GM19324 (cell line): Measurements from ENCODE around the gene PROCA1.
A peak's percentile ranks its signal among the peaks of the same experiment; 100 is the strongest.
"Not testable (repeated sequence)": the region's sequence is repeated elsewhere in the genome, so short reads cannot be mapped to it uniquely, and the experiment has no call there.

Experiments used
- ATAC-seq: cut with Tn5 transposase; IDR thresholded peaks from one replicate; pipeline ENCODE4 v1.9.1; 2021; ENCODE audit warnings: mild to moderate bottlenecking, moderate library complexity; ENCODE audit not compliant: unreplicated experiment, low FRiP score

Gene PROCA1

GRCh38 chr17:28744104-28744971, 32.6 kb upstream of the PROCA1 start:
- peak; percentile 25 for ATAC-seq

DNA sequence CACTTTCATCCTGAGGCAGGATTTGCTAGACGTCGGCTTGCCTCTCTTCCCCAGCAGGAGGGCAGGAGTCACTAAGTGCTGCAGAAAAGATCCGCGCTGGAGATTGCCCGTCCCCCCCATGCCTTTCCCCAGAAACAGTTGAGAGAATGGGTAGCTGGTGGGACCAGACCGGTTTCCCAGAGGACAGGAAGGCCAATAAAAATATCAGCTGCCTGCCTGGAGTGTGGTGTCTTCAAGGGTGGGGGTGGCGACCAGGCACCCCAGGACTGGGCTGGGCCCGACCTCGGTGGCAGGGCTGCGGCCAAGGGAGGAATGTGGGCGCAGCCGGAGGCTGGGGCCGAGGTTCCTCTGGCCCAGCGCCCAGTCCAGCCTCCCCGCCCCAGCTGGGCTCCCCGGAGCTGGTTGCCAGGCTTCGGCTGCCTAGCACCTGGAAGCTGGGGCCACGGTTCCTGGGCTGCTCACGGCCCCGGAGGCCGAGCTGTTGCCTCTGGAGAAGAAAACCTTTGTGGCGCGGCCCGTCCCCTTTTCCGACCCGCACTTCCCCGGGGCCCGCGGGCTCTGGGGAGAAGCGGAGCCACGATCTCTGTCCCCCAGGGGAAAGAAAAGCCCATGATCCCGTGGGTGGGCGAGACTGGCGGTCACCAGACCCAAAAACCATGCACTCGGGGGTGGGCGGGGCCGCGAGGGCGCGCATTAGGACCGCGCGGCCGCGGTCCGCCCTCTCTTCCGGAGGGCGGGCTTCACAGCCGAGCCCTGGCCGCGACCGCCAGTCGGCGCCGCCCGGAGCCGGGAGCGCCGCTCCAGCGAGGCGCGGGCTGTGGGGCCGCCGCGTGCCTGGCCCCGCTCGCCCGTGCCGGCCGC, 31.8 kb upstream of the PROCA1 start, which contains the start of gene TRAF4:
Gene TRAF4, plus strand, starts transcription at position 769 of the 861 bp plus-strand sequence. CDS start 102 bp downstream, outside the sequence.
- peak; percentile 73 for ATAC-seq

- ATAC-seq = no peak
Observed at GRCh38 chr17:28741358-28742349, 30.0 kb upstream of the PROCA1 start.

GRCh38 chr17:28740406-28741357, 29.0 kb upstream of the PROCA1 start:
- ATAC-seq = no peak

DNA sequence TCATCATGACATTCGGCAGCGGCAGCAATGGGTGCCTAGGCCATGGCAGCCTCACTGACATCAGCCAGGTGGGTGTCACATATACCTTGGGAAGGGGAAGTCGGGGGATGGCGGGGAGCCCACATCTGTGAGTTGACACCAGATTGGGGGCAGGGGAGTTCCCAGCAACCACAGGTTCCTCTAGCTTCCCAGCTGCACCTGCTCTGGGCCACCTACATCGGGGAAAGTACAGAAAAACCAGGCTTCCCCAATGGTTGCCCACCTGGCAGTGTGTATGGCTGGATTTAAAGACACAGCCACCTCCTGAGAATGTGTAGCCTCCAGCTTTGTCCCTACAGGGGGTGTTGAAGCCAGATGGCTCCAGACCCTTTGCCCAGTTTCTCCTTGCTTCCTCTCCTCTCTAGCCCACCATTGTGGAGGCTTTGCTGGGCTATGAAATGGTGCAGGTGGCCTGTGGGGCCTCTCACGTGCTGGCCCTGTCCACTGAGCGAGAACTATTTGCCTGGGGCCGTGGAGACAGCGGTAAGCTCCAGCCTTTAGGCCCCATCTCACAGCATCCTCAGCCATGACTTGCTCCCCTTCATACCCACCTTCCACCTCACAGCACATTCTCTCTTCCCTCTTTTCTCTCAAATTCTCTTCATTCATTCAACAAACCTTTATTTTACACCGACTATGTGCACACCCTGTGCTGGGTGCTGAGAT, 27.1 kb upstream of the PROCA1 start:
- ATAC-seq = no peak

GRCh38 chr17:28737770-28738679, 26.3 kb upstream of the PROCA1 start:
- ATAC-seq = peak; percentile 48

- ATAC-seq = no peak
Observed at GRCh38 chr17:28737316-28737715, 25.6 kb upstream of the PROCA1 start.

GRCh38 chr17:28735913-28736769, 24.5 kb upstream of the PROCA1 start:
- not testable (repeated sequence) for ATAC-seq

- ATAC-seq = no peak
Observed at GRCh38 chr17:28735242-28735722, 23.6 kb upstream of the PROCA1 start.

DNA sequence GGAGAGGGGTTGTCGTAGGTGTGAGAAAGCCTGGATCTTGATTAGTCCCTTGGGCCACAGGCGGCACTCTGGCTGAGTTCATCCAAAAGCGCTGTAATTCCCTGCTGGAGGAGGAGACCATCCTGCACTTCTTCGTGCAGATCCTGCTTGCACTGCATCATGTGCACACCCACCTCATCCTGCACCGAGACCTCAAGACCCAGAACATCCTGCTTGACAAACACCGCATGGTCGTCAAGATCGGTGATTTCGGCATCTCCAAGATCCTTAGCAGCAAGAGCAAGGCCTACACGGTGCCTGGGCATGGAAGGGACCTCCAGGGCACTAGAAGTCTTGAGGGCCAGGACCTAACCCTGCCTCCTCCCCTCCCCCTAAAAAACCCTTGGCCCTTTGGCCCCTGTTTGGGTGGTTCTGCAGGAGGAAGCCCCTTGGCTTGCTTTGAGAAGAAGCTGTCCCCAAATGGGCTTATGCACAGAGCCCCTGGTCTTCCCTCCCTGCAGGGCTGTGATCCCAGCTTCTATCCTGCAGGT, 23.1 kb upstream of the PROCA1 start:
- no peak for ATAC-seq

DNA sequence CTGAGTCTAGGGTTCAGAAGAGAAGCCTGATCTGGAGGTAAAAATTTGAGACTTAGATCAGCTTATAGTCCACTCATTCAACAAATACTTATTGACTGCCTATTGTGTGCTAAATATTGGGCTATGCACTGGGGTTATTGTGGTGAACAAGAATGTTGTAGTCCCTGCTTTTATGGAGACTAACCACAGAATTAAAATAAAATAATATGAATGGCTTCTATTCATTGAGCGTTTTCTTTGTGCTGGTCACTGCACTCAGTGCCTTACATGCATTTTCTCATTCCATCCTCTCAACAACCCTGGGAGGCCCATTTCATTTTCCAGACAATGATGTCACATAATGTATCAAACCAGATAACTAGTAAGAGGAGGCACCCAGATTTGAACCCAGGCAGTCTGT, 21.7 kb upstream of the PROCA1 start:
- ATAC-seq = no peak

- ATAC-seq = no peak
Observed at GRCh38 chr17:28729950-28730330, 18.3 kb upstream of the PROCA1 start.

GRCh38 chr17:28728364-28729200, 16.9 kb upstream of the PROCA1 start, which contains the start of gene NEK8:
Gene NEK8 (plus strand): TSS chr17:28728788. CDS start chr17:28728814, 26 bp downstream.
- peak; percentile 57 for ATAC-seq

GRCh38 chr17:28726627-28727491, 15.2 kb upstream of the PROCA1 start:
- ATAC-seq = peak; percentile 43
